ENCODE data around the gene PTK6.
"Not testable (repeated sequence)": the region's sequence is repeated elsewhere in the genome, so short reads cannot be mapped to it uniquely, and the experiment has no call there.

Gene PTK6

DNA sequence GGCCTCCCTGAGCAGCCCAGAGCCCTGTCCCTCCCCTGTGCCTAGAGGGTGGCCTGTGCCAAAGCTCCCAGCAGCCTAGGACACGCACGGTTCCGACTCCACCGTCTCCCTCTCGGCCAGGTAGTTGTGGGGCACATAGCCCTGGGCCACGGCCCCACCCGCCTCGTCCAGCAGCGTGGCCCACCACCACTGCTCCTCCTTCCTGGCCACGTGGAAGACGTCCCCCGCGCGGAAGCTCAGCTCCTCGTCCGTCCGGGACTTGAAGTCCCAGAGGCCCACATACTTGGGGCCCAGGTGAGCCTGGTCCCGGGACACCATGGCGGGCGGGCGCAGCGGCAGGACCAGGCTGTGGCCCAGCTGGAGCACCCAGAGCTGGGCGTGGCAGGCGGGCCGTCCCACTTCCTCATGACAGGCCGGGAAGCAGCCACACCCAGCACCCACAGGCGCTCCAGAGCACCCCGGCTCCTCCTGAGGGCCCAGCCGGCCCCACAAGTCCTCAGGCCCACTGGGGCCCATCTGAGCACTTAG is at the start of gene PTK6:
PTK6 (minus strand) TSS at position 380 of the 528 bp plus-strand sequence; CDS start at position 318, 62 bp downstream.
- peak; percentile 38 for DNase-seq (ENCODE audit: low read depth)

GRCh38 chr20:63586797-63587196 is 49.6 kb upstream of the PTK6 start:
- no peak for DNase-seq (ENCODE audit: low read depth)

GRCh38 chr20:63585616-63586565 is 48.7 kb upstream of the PTK6 start:
- no peak for DNase-seq (ENCODE audit: low read depth)

DNA sequence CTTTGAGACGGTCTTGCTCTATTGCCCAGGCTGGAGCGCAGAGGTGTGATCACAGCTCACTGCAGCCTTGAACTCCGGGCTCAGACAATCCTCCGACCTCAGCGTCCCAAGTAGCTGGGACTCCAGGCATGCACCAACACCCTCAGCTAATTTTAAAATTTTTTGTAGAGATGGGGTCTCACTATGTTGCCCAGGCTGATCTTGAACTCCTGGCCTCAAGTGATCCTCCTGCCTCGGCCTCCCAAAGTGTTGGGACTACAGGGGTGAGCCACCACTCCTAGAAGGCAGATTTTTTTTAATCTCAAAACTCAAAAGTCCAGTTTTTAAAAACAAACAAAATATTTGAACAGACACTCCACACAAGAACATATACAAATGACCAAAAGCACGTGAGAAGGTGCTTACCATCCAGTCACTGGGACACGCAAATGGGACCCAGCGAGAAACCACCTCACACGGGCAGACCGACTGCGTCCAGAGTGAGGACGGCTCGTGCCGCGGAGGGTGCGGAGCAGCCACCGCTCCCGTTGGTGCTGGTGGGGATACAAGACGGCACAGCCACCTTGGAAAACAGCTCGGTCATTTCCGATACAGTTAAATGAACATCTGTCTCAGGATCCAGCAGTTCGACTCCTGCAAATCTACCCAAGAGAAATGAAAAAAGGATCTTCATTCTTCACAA is 45.3 kb upstream of the PTK6 start:
- DNase-seq (ENCODE audit: low read depth), result no peak

GRCh38 chr20:63580796-63581461 is 43.8 kb upstream of the PTK6 start:
- DNase-seq (ENCODE audit: low read depth), result peak; percentile 51

DNA sequence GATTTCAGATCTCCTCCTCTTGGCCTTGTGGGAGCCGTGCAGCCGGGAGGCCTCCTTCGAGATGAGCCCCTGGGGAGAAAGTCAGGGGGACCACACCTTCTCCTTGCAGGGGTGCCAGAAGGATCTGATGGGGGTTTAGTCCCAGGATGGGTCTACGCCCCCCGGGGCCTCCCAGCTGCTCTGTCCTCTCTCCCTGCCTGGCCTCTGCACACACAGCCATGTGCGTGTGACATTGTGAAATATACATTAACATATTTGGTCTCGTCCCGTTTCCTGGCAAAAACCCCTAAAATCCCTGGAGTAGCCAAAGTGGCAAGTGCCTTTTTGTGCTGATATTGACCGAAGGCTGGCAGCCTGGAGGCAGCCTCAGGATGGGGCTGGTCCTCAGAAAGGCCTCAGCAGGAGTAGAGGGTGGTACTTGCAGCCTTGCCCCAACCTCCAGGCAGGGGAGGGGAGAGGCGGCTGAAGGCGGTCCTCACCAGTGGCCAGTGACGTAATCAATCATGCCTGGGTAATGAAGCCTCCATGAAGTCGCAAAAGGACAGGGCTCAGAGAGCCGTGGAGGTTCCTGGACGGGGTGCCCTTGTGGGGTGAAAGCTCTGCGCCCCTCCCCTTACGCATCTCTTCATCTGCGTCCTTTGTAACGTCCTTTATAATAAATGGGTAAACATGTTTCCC is 42.0 kb upstream of the PTK6 start:
- DNase-seq (ENCODE audit: low read depth), result no peak

GRCh38 chr20:63578224-63579016 is 41.2 kb upstream of the PTK6 start:
- no peak for DNase-seq (ENCODE audit: low read depth)

GRCh38 chr20:63577317-63577894 is 40.2 kb upstream of the PTK6 start:
- no peak for DNase-seq (ENCODE audit: low read depth)

DNA sequence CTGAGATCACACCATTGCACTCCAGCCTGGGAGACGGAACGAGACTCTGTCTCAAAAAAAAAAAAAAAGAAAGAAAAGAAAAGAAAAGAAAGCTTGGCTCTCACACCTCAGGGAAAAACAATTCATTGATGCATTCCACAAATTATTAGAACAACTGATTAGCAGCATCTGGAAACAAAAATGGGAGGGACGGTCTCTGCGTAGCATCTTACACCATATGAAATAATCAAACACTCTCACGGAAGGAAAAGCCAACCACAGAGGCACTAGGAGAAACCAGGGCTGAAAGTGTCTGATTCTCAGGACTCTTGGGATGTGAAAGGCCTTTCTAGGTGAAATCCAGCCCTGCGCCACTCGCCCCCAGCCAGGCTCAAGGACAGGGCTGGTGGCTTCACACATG is 39.1 kb upstream of the PTK6 start:
- no peak for DNase-seq (ENCODE audit: low read depth)

DNA sequence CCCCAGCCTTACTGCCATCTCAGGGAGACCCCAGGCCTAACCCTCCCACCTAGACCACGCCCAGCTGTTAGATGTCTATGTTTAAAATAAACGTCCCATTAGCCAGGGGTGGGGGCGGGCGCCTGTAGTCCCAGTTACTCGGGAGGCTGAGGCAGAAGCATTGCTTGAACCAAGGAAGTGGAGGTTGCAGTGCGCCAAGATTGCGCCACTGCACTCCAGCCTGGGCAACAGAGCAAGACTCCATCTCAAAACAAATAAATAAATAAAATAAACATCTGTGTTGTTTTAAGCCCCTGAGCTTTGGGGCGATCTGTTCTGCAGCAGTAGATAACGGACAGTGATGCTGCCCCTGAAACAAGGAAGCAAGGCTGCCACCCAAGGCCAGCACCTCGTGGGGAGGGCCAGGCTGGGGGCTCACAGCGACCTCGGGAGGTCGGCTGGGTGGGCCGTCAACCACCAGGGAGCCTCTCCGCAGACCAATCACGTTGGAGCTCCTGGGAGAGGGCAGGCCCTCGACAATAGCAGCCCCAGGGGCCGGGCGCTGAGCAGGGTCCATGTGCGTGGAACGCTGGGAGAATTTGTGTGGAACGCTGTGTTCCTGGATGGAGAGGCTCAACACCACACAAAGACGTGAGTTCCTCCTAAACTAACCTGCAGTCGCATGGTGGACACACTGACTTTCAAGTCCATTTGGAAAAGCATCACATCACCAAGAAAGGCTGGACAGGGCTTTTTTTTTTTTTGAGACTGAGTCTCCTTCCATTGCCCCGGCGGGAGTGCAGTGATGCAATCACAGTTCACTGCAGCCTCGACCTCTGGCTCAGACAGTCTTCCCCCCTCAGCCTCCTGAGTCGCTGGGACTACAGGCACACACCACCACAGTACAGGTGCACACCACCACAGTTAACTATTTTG is 37.9 kb upstream of the PTK6 start:
- DNase-seq (ENCODE audit: low read depth), result no peak

- DNase-seq (ENCODE audit: low read depth), result peak; percentile 38
These were observed 37.1 kb upstream of the PTK6 start, which contains the start of gene HELZ2 for GRCh38 chr20:63574156-63574828. Gene HELZ2, minus strand, starts transcription at chr20:63574239. Its CDS starts 1,854 bp downstream, at chr20:63572385.

DNA sequence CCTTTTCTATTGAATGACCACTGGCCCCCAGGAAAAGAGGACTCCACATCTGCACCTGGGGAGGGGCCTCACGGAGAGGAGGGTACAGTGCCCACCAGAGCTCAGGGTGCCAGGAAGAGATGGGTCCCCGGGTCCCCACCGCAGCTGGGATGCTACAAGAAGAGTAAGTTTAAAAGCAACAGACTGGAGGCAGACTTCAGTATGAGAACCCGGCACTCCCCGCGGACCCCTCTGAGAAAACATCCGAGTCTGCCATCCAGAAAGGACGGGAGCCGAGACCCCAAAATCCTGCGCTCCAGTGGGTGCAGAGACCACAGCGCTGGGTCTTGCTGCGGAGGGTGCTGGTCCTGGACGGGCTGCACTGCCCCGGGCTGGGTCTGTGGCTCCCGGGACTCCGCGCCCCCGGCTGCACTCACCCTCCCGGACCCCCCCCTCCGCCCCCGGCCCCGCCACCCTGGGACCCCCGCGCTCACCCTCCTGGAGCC is 36.5 kb upstream of the PTK6 start:
- DNase-seq (ENCODE audit: low read depth), result no peak

DNA sequence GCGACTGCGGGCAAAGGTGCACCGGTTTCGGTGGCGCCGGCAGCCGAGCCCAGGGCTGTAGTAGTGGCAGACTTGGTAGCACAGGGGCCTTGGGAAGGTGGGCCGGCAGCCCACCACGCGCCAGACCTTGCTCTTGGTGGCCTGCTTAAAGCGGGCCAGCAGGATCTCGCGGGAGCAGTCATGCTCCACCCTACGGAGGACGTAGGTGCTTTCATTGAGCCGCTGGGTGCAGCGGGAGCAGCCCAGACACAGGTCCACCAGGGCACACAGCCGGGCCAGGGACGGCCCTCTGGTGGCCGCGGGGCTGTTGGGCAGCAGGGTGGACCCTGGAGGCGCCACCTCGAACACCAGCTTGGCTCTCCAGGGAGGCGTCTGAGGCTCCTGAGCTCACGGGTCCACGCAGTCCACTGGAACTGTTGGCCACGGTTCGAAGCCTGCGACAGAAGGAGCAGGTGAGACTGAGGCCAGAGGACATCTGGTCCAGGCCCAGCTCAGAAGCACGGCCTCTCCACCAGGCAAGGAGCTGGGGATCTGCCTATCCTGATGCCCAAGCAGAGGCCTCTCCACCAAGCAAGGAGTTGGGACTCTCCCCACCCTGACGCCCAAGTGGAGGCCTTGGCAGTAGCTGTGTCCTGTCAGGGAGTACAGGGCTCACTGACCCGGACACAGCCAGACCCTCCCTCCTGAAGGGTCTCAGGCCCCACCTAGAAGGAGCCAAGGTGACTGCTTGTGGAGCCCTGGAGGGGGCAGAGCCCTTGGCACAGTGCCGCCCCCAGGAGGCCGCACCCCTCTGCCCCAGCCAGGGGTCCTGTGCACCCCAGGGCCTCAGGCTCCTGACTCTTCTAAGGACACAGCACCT is 35.8 kb upstream of the PTK6 start:
- no peak for DNase-seq (ENCODE audit: low read depth)

DNA sequence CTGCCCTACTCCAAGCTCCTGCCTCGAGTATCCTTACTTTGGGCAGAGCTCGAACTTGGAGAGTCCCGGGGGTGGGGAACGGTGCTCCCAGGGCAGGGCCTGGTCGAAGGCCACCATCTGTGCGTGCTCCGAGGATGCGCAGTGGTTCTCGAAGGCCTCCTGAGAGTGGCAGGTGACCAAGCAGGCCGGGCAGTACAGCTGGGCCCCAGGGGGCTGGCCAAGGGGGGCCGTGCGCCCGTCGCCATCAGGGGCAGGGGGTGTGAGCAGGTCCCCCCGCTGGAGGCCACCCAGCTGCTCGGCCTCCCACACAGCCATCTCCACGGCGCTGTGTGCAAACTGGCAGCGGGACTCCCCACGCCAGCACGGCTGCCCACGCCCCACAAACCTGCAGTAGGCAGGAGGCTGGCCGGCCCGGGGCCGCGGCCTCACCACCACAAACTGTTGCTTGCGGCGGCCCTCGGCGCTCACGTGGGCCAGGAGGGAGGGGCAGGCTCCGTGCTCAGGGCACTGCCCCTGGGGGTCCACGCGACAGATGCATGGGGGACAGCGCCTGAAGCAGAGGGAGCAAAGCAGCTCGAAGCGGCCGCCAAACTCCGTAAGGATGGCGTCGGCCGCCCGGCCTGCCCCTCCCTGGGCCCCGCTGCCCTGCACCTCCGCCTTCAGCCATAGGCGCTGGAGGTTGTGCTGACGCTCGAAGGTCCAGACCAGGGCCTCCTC is 35.1 kb upstream of the PTK6 start:
- DNase-seq (ENCODE audit: low read depth), result no peak

DNA sequence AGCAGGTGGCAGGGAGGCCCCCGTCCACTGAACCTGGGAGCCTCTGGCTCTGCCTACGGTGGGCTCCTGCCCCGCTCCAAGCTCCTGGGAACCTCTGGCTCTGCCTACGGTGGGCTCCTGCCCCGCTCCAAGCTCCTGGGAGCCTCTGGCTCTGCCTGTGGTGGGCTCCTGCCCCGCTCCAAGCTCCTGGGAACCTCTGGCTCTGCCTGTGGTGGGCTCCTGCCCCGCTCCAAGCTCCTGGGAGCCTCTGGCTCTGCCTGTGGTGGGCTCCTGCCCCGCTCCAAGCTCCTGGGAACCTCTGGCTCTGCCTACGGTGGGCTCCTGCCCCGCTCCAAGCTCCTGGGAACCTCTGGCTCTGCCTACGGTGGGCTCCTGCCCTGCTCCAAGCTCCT is 33.9 kb upstream of the PTK6 start:
- not testable (repeated sequence) for DNase-seq (ENCODE audit: low read depth)

DNA sequence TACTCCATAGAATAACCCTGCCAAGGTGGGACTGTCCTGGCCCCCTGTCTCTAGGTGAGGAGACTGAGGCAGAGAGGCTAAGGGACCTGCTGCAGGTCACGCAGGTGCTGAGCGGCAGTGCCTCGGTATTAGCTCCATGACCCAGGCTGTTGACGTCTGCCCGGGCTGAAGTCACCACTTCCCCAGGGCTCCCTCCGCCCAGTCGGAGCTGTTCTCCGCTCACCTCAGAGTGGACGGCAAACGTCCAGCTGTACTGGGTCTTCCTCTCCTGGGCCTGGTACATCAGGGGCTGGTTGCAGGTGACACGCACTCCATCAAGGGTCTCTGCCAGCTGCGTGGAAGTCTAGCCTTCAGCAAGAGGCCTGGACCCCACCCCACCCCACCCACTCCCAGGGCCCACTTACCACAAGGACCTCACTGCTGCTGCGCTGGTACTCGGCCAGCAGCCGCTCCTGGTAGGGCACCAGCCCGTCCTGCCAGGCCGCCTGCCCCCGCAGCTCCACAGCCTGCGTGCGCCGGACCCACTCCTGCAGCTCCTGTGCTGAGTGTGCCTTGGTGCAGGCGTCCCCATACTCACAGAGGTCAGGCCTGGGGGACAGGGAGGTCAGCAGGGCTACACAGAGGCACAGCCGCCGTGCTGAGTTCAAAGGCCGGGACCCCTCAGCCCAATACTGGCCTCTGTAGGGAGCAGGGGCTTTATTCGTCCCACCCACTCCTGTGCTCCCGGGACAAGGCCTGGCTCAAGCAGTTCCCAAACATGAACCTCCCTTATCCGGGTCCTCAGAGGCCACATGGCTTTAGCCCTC is 33.3 kb upstream of the PTK6 start:
- DNase-seq (ENCODE audit: low read depth), result no peak
